GM12878 (cell line): Measurements from ENCODE around the gene CASP8. TPM values are rescaled to one million over a fixed set of nuclear protein-coding genes. Genes with fewer than 3 reads are reported as not detected.

Experiments
- ATAC-seq: fragments of 200-7000 bp; cut with Tn5 transposase; 3 replicates; pipeline ENCODE4 v1.9.1; 2020; ENCODE audit warnings: mild to moderate bottlenecking, moderate library complexity
- BruUV-seq: library from RNA; stranded (reverse); fragments of 400-500 nt; replicated peaks from 2 replicates; lab custom pipeline; 2021; lab: Mats Ljungman, UMichigan
- CTCF ChIA-PET: fragments of 300-600 bp; sonication (Branson Sonifier 250); formaldehyde crosslinking; extraction: SDS; loops from one replicate; lab custom pipeline; 2021; ENCODE audit warnings: inconsistent platforms; lab: Yijun Ruan, JAX
- POLR2A ChIA-PET: fragments of 350-600 bp; formaldehyde crosslinking; extraction: SDS; loops from one replicate; lab custom pipeline; 2021; ENCODE audit warnings: inconsistent platforms; lab: Charles Lee
- RAD21 ChIA-PET: fragments of 300-600 bp; sonication (Branson Sonifier 250); formaldehyde crosslinking; loops from one replicate; lab custom pipeline; 2023; ENCODE audit warnings: antibody characterized with exemption; ENCODE audit not compliant: unreplicated experiment; lab: Charles Lee
- SMC1A ChIA-PET: fragments of 300-600 bp; sonication (Branson Sonifier 250); formaldehyde crosslinking; loops from one replicate; lab custom pipeline; 2023; ENCODE audit not compliant: unreplicated experiment, uncharacterized antibody; lab: Charles Lee
- DNase-seq: peaks from one replicate; pipeline ENCODE4 v3.0.0-alpha.2; 2011; ENCODE audit warnings: low read depth, low spot score
- FAIRE-seq: peaks from 3 replicates; lab custom pipeline; 2011; peaks lifted over from hg19 to GRCh38; lab: Jason Lieb, UNC
- H2AFZ ChIP-seq: 2 replicates; pipeline ENCODE4 v1.6.0; 2011; ENCODE audit warnings: low read depth, low read length, control low read depth; ENCODE audit not compliant: control insufficient read depth
- H3K27ac ChIP-seq: 2 replicates; pipeline ENCODE4 v1.5.1; 2011; ENCODE audit warnings: control low read depth; ENCODE audit not compliant: control insufficient read depth, insufficient read depth
- H3K27me3 ChIP-seq, 2 experiments: replicated peaks in 1 of 2; 2 replicates each; pipeline versions ENCODE4 v1.6.0 to v1.6.1; 2011; ENCODE audit warnings: low read length in 1 of 2; ENCODE audit not compliant: control insufficient read depth in 2 of 2, insufficient read depth in 2 of 2
- H3K36me3 ChIP-seq, 2 experiments: 2 replicates each; pipeline ENCODE4 v1.5.1; 2011; ENCODE audit warnings: low read length in 1 of 2; ENCODE audit not compliant: control insufficient read depth in 2 of 2, insufficient read depth in 2 of 2
- H3K4me1 ChIP-seq: 2 replicates; pipeline ENCODE4 v1.6.1; 2011; ENCODE audit warnings: mild to moderate bottlenecking, low read length, moderate library complexity, mixed read lengths; ENCODE audit not compliant: control insufficient read depth, insufficient read depth
- H3K4me2 ChIP-seq: 2 replicates; pipeline ENCODE4 v1.6.0; 2011; ENCODE audit warnings: control low read depth; ENCODE audit not compliant: control insufficient read depth, insufficient read depth
- H3K4me3 ChIP-seq: fragments of 200-600 bp; sonication (generic); 2 replicates; pipeline ENCODE4 v1.5.1; 2016
- H3K79me2 ChIP-seq: 2 replicates; pipeline ENCODE4 v1.6.0; 2011; ENCODE audit warnings: low read length; ENCODE audit not compliant: control insufficient read depth, insufficient read depth
- H3K9ac ChIP-seq: 2 replicates; pipeline ENCODE4 v1.8.0; 2011; ENCODE audit warnings: low read length, control low read depth, mixed read lengths; ENCODE audit not compliant: control insufficient read depth, insufficient read depth
- H3K9me3 ChIP-seq: replicated peaks from 3 replicates; pipeline ENCODE4 v1.5.1; 2011; ENCODE audit warnings: mild to moderate bottlenecking, low read length; ENCODE audit not compliant: control insufficient read depth, insufficient read depth
- H4K20me1 ChIP-seq: 2 replicates; pipeline ENCODE4 v1.6.0; 2011; ENCODE audit not compliant: control insufficient read depth, insufficient read depth
- BMI1 ChIP-seq: fragments of 450-650 bp; IDR thresholded peaks from 2 replicates; pipeline ENCODE4 v1.6.1; 2016; ENCODE audit warnings: mild to moderate bottlenecking, moderate library complexity, borderline replicate concordance
- CBX3 ChIP-seq: fragments of 200-600 bp; sonication (generic); IDR thresholded peaks from 2 replicates; pipeline ENCODE4 v1.6.1; 2016; ENCODE audit warnings: low read depth, borderline replicate concordance
- IKZF2 ChIP-seq, 2 experiments: fragments of 450-650 bp; IDR thresholded peaks; 2 replicates each; pipeline ENCODE4 v1.6.1; 2017; ENCODE audit warnings: mild to moderate bottlenecking in 2 of 2, moderate library complexity in 2 of 2
- JUND ChIP-seq: IDR thresholded peaks from 2 replicates; pipeline ENCODE4 v1.6.1; 2012; ENCODE audit warnings: low read depth, mild to moderate bottlenecking, low read length, improper control_type of control experiment, moderate library complexity
- LARP7 ChIP-seq: fragments of 450-650 bp; IDR thresholded peaks from 2 replicates; pipeline ENCODE4 v1.6.1; 2017; ENCODE audit warnings: mild to moderate bottlenecking
- MAX ChIP-seq: IDR thresholded peaks from 2 replicates; pipeline ENCODE4 v1.6.1; 2012; ENCODE audit warnings: low read depth, low read length, improper control_type of control experiment
- MLLT1 ChIP-seq: fragments of 450-650 bp; IDR thresholded peaks from 2 replicates; pipeline ENCODE4 v1.6.1; 2016; ENCODE audit warnings: mild to moderate bottlenecking
- PAX5 ChIP-seq: IDR thresholded peaks from 2 replicates; pipeline ENCODE4 v1.6.1; 2011; ENCODE audit warnings: low read depth, low read length, borderline replicate concordance
- PAX8 ChIP-seq: fragments of 450-650 bp; IDR thresholded peaks from 2 replicates; pipeline ENCODE4 v1.6.1; 2017; ENCODE audit warnings: mild to moderate bottlenecking, moderate library complexity
- PRDM15 ChIP-seq: fragments of 450-650 bp; formaldehyde crosslinking; IDR thresholded peaks from 2 replicates; pipeline ENCODE4 v1.4.0; 2020; ENCODE audit warnings: mild to moderate bottlenecking, moderate library complexity
- SKIL ChIP-seq: fragments of 450-650 bp; IDR thresholded peaks from 2 replicates; pipeline ENCODE4 v1.6.1; 2017; ENCODE audit warnings: mild to moderate bottlenecking, low read depth, inconsistent platforms; ENCODE audit not compliant: poor library complexity, severe bottlenecking
- SPI1 ChIP-seq: IDR thresholded peaks from 2 replicates; pipeline ENCODE4 v1.6.1; 2011; ENCODE audit warnings: low read depth, mild to moderate bottlenecking, low read length, moderate library complexity, borderline replicate concordance; ENCODE audit not compliant: insufficient read depth
- ZBTB33 ChIP-seq: fragments of 450-650 bp; IDR thresholded peaks from 2 replicates; pipeline ENCODE4 v1.6.1; 2017; ENCODE audit warnings: mild to moderate bottlenecking
- ZNF24 ChIP-seq: fragments of 450-650 bp; IDR thresholded peaks from 2 replicates; pipeline ENCODE4 v1.6.1; 2017; ENCODE audit warnings: antibody characterized with exemption, mild to moderate bottlenecking
- ZNF384 ChIP-seq: IDR thresholded peaks from 2 replicates; pipeline ENCODE4 v1.6.1; 2012; ENCODE audit warnings: low read depth, mild to moderate bottlenecking, low read length, improper control_type of control experiment, borderline replicate concordance
- WGBS: methylation state at CpG from one replicate; pipeline ENCODE4 v1.1.6; 2016; ENCODE audit warnings: low lambda C conversion rate; ENCODE audit not compliant: insufficient replicate concordance, insufficient coverage; ENCODE audit errors: missing lambda C conversion rate; 5-methylcytosine and 5-hydroxymethylcytosine counted together
- in situ Hi-C: fragments of 300-500 bp; cut with MboI; formaldehyde crosslinking; loops from 9 replicates; pipeline ENCODE4 v1.14.3; 2018; ENCODE audit warnings: mixed read lengths
- intact Hi-C: fragments of 100-400 bp; cut with micrococcal nuclease; formaldehyde crosslinking; loops from one replicate; pipeline ENCODE4 v1.14.2; 2022; ENCODE audit not compliant: unreplicated experiment
- polyA plus RNA-seq, 11 experiments: library from polyadenylated mRNA; depleted of rRNA in 4 of 11; unstranded in 6 of 11; stranded (reverse) in 5 of 11; fragments of >200 nt; fragmentation: Nextera tagmentation in 4 of 11; fragmentation: Illumina TruSeq in 1 of 11; extraction: Ambion mirVana in 4 of 11; extraction: Trizol in 1 of 11; gene quantifications; 1 replicate in 1 of 11; 2 replicates in 10 of 11; pipeline versions ENCODE4 v1.2.1 to v1.2.3, GENCODE V29; 2011 to 2016; ENCODE audit warnings: inconsistent platforms in 2 of 11, missing spikeins in 2 of 11, low read depth in 1 of 11
- total RNA-seq, 4 experiments: library from RNA; depleted of rRNA in 3 of 4; stranded (reverse); fragments of >200 nt in 3 of 4; fragmentation: Illumina TruSeq in 1 of 4; extraction: Trizol in 1 of 4; gene quantifications; 2 replicates each; pipeline versions ENCODE4 v1.2.1 to v1.2.3, GENCODE V29; 2013 to 2021

The CASP8 gene
- total and polyA plus RNA-seq, 10 of the 15 experiments (the other 5 are each of a cell fraction or from before 2014, with no cell fraction given), result 18.6 to 54.1 (median 39.9) TPM

DNA sequence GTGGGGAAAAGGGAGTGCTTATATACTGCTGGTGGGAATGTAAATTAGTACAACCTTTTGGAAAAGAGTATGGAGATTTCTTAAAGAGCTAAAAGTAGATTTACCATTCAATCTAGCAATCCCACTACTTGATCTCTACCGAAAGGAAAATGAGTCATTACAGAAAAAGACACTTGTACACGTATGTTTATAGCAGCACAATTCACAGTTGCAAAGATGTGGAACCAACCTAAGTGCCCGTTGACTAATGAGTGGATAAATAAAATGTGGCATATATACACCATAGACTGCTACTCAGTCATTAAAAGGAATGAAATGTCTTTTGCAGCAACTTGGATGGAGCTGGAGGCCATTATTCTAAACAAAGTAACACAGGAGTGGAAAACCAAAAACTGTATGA is 67.3 kb downstream of the CASP8 start:
- H3K36me3 ChIP-seq, result no peaks in the 10 kb centered on the region
- no peaks in the 10 kb centered on the region; the same call in 1 of the 3 replicates for H3K9me3 ChIP-seq
- no peak overlapping the region for H3K9ac ChIP-seq
- in situ Hi-C loops, result no loop called here
- H3K4me1 ChIP-seq, result no peaks in the 10 kb centered on the region
- H3K27ac ChIP-seq, result no peak overlapping the region
- FAIRE-seq, result no peak
- H4K20me1 ChIP-seq, result no peaks in the 10 kb centered on the region
- no peaks in the 10 kb centered on the region for H3K79me2 ChIP-seq
- intact Hi-C loops, result no loop called here
- BruUV-seq, result no TSS peak
- ChIA-PET RAD21 (interaction anchor here (1.1 kb wide), 1 partner anchor 67 kb away, joined by 4 read pairs; the partner anchor contains the start of gene CASP8), POLR2A (no interaction called here), SMC1A (interaction anchor here (0.7 to 0.8 kb wide), 3 partner anchors 13 to 31 kb away, joined by 3 to 4 read pairs (median 3); no protein-coding TSS in a partner anchor), CTCF (no interaction called here)
- H2AFZ ChIP-seq, result no peak overlapping the region
- ATAC-seq, result peak; percentile 45
- no peak overlapping the region for H3K4me2 ChIP-seq
- H3K4me3 ChIP-seq, result no peak overlapping the region
- 2% methylated on average over 3 of the region's 3 CpGs for WGBS
- DNase-seq, result no peak
- no peaks in the 10 kb centered on the region for H3K27me3 ChIP-seq
- no peak for TF ChIP-seq PRDM15
- no peak for TF ChIP-seq JUND
- no peak for TF ChIP-seq BMI1
- no peak for TF ChIP-seq MLLT1
- TF ChIP-seq MAX, result no peak
- TF ChIP-seq IKZF2 (IDR thresholded peaks at IDR 0.05), result no peak
- TF ChIP-seq ZBTB33, result no peak
- no peak for TF ChIP-seq SKIL
- no peak for TF ChIP-seq PAX8
- TF ChIP-seq PAX5, result no peak
- TF ChIP-seq ZNF24, result no peak
- no peak for TF ChIP-seq ZNF384
- no peak for TF ChIP-seq LARP7
- TF ChIP-seq SPI1, result no peak
- TF ChIP-seq CBX3, result no peak
